SK-N-MC (cell line): ENCODE measurements around the gene ANKEF1.

Source experiments
- EZH2 ChIP-seq: fragments of 200-600 bp; sonication (generic); IDR thresholded peaks from one replicate; pipeline ENCODE4 v1.6.1; 2017; ENCODE audit warnings: antibody characterized with exemption
- FOXP2 ChIP-seq: optimal IDR thresholded peaks from 2 replicates; pipeline ENCODE3; 2011; ENCODE audit warnings: mild to moderate bottlenecking, moderate library complexity; ENCODE audit not compliant: insufficient read depth; ENCODE audit errors: extremely low read length, control extremely low read depth
- POLR2AphosphoS5 ChIP-seq: IDR thresholded peaks from 2 replicates; pipeline ENCODE4 v1.6.1; 2012; ENCODE audit warnings: mild to moderate bottlenecking, low read depth, low read length, borderline replicate concordance

DNA sequence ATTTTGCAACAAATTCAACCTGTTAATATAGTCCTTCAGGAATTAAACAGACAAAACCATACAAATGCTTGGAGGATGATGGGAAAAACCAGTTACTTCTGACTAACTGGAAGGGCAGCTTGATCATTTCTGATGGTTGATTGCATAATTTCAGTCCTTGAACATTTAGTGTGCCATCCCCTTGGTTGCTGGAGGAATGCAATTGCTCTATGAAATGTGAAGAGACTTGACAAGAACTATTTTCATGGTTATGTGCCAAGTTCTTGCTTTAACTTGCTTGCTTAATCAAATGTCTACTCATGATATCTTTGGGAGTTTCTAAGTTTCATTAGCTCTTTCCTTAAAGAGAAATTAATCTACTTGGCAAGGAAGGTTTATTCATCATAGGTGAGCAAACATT is 45.2 kb downstream of the ANKEF1 start:
- no peak for TF ChIP-seq POLR2AphosphoS5
- no peak for TF ChIP-seq EZH2
- no peak for TF ChIP-seq FOXP2
